HepG2 (cell line): ENCODE measurements around the gene MOB4. TPM values are rescaled to one million over a fixed set of nuclear protein-coding genes. Genes with fewer than 3 reads are reported as not detected.

Experiments
- ARHGAP35 ChIP-seq: sonication (generic); formaldehyde crosslinking; IDR thresholded peaks from 2 replicates; pipeline ENCODE4 v1.9.0; 2022; ENCODE audit warnings: mild to moderate bottlenecking, inconsistent platforms, moderate library complexity, missing genetic modification reagents, borderline replicate concordance
- ATF3 ChIP-seq: sonication (generic); formaldehyde crosslinking; IDR thresholded peaks from 2 replicates; pipeline ENCODE4 v1.4.0; 2020; ENCODE audit warnings: missing genetic modification reagents
- HIVEP1 ChIP-seq: sonication (generic); formaldehyde crosslinking; IDR thresholded peaks from 2 replicates; pipeline ENCODE4 v1.4.0; 2020; ENCODE audit warnings: mild to moderate bottlenecking, missing genetic modification reagents
- IRF9 ChIP-seq: sonication (generic); formaldehyde crosslinking; IDR thresholded peaks from 2 replicates; pipeline ENCODE4 v1.8.0; 2022; ENCODE audit warnings: missing genetic modification reagents, mild to moderate bottlenecking, borderline replicate concordance
- NFATC3 ChIP-seq: sonication (generic); formaldehyde crosslinking; IDR thresholded peaks from 2 replicates; pipeline ENCODE4 v1.5.1; 2020; ENCODE audit warnings: mild to moderate bottlenecking, missing genetic modification reagents
- SALL2 ChIP-seq: sonication (generic); formaldehyde crosslinking; IDR thresholded peaks from 2 replicates; pipeline ENCODE4 v1.8.1; 2023; ENCODE audit warnings: mild to moderate bottlenecking, missing genetic modification reagents, inconsistent platforms
- SNAPC5 ChIP-seq: sonication (generic); formaldehyde crosslinking; IDR thresholded peaks from 2 replicates; pipeline ENCODE4 v1.8.1; 2023; ENCODE audit warnings: mild to moderate bottlenecking, missing genetic modification reagents, borderline replicate concordance
- TARDBP ChIP-seq: sonication (generic); formaldehyde crosslinking; IDR thresholded peaks from 2 replicates; pipeline ENCODE4 v1.8.0; 2022; ENCODE audit warnings: mild to moderate bottlenecking, missing genetic modification reagents
- TCF7 ChIP-seq: sonication (generic); IDR thresholded peaks from 2 replicates; pipeline ENCODE4 v1.6.1; 2016; ENCODE audit warnings: antibody characterized with exemption, low read depth
- ZBTB33 ChIP-seq: sonication (generic); formaldehyde crosslinking; IDR thresholded peaks from 2 replicates; pipeline ENCODE4 v1.4.0; 2020; ENCODE audit warnings: missing genetic modification reagents
- ZKSCAN5 ChIP-seq: sonication (generic); formaldehyde crosslinking; IDR thresholded peaks from 2 replicates; pipeline ENCODE4 v1.5.1; 2020; ENCODE audit warnings: mild to moderate bottlenecking, missing genetic modification reagents
- ZNF362 ChIP-seq: sonication (generic); formaldehyde crosslinking; IDR thresholded peaks from 2 replicates; pipeline ENCODE4 v1.4.0; 2020; ENCODE audit warnings: missing genetic modification reagents, mild to moderate bottlenecking, borderline replicate concordance
- ZNF501 ChIP-seq: sonication (generic); formaldehyde crosslinking; IDR thresholded peaks from 2 replicates; pipeline ENCODE4 v1.5.1; 2020; ENCODE audit warnings: mild to moderate bottlenecking, moderate library complexity, missing genetic modification reagents
- ZNF512B ChIP-seq: sonication (generic); formaldehyde crosslinking; IDR thresholded peaks from 2 replicates; pipeline ENCODE4 v1.5.1; 2020; ENCODE audit warnings: missing genetic modification reagents, mild to moderate bottlenecking, borderline replicate concordance
- ZNF576 ChIP-seq: sonication (generic); formaldehyde crosslinking; IDR thresholded peaks from 2 replicates; pipeline ENCODE4 v1.4.0; 2020; ENCODE audit warnings: mild to moderate bottlenecking, missing genetic modification reagents
- ZXDC ChIP-seq: sonication (generic); formaldehyde crosslinking; IDR thresholded peaks from 2 replicates; pipeline ENCODE4 v1.5.0; 2020; ENCODE audit warnings: mild to moderate bottlenecking, missing genetic modification reagents
- polyA plus RNA-seq, 8 experiments: library from polyadenylated mRNA; depleted of rRNA in 3 of 8; stranded (reverse) in 7 of 8; unstranded in 1 of 8; fragments of >200 nt; fragmentation: Illumina TruSeq in 4 of 8; extraction: Trizol in 4 of 8; gene quantifications; 2 replicates each; pipeline versions ENCODE4 v1.2.1 to v1.2.3, GENCODE V29; 2011 to 2016; ENCODE audit warnings: low read depth in 4 of 8, missing spikeins in 1 of 8, mixed read lengths in 1 of 8; ENCODE audit not compliant: insufficient read depth in 1 of 8
- total RNA-seq, 5 experiments: library from RNA; depleted of rRNA; stranded (reverse); fragments of >200 nt; fragmentation: Illumina TruSeq; extraction: Trizol; gene quantifications; 2 replicates each; pipeline ENCODE4 v1.2.3, GENCODE V29; 2016; ENCODE audit warnings: low read depth in 1 of 5

Gene MOB4
- total and polyA plus RNA-seq, 2 of the 13 experiments (the other 11 are each of a cell fraction or from before 2014, with no cell fraction given) = 35.7 to 38.6 TPM

GRCh38 chr2:197499594-197500502 lies 16.0 kb upstream of the MOB4 start, which contains the start of the genes HSPD1 and HSPE1 (continued):
- TF ChIP-seq ZBTB33 (CRISPR knock-in tag) = peak; percentile 15; the same call in 1 of the 2 replicates
- no peak; the same call in none of the 2 replicates for TF ChIP-seq SNAPC5 (CRISPR knock-in tag)
- peak; percentile 68; the same call in 1 of the 2 replicates for TF ChIP-seq ZNF362 (CRISPR knock-in tag)
- TF ChIP-seq IRF9 (CRISPR knock-in tag) = peak; percentile 100
- peak; percentile 53; the same call in 1 of the 2 replicates for TF ChIP-seq NFATC3
- TF ChIP-seq TARDBP (CRISPR knock-in tag) = peak; percentile 98
- peak; percentile 97 for TF ChIP-seq SALL2
- TF ChIP-seq ZKSCAN5 (CRISPR knock-in tag) = no peak
- TF ChIP-seq HIVEP1 (CRISPR knock-in tag) = peak; percentile 95
- TF ChIP-seq ZNF501 (CRISPR knock-in tag) = peak; percentile 99
- peak; percentile 98 for TF ChIP-seq ZXDC (CRISPR knock-in tag)
- peak; percentile 85 for TF ChIP-seq ZNF576 (CRISPR knock-in tag)
- TF ChIP-seq ZNF512B (CRISPR knock-in tag) = peak; percentile 94; the same call in 1 of the 2 replicates
- peak; percentile 67 for TF ChIP-seq ATF3 (CRISPR knock-in tag)
- TF ChIP-seq TCF7 = peak; percentile 34; the same call in 1 of the 2 replicates
- TF ChIP-seq ARHGAP35 (CRISPR knock-in tag) = peak; percentile 98; the same call in 1 of the 2 replicates
